ENCODE measurements around the gene CYP2R1.

DNA sequence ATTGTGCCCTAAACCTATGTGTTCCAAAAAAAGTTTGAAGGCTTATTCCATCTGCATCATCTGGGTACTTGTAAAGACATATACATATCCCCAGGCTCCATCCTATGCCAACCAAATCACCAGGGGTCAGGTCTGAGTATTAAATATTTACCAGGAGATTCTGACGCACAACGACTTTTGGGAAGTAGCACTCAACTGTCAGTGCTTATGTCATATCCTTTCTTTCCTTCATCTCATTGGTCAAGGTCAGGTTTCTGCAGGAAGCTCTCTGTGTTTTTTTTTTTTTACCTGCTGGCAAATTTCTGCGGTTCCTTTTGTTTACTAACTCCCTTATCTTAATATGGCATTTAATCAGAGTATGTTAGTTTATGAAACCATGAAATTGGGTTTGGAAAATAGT lies 22.5 kb upstream of the CYP2R1 start:
- TF ChIP-seq, protein P1, sequence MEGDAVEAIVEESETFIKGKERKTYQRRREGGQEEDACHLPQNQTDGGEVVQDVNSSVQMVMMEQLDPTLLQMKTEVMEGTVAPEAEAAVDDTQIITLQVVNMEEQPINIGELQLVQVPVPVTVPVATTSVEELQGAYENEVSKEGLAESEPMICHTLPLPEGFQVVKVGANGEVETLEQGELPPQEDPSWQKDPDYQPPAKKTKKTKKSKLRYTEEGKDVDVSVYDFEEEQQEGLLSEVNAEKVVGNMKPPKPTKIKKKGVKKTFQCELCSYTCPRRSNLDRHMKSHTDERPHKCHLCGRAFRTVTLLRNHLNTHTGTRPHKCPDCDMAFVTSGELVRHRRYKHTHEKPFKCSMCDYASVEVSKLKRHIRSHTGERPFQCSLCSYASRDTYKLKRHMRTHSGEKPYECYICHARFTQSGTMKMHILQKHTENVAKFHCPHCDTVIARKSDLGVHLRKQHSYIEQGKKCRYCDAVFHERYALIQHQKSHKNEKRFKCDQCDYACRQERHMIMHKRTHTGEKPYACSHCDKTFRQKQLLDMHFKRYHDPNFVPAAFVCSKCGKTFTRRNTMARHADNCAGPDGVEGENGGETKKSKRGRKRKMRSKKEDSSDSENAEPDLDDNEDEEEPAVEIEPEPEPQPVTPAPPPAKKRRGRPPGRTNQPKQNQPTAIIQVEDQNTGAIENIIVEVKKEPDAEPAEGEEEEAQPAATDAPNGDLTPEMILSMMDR (IDR thresholded peaks at IDR 0.05), result no peak
- TF ChIP-seq ZFX (IDR thresholded peaks at IDR 0.05; ENCODE audit: borderline replicate concordance), result no peak
